Prostate gland (tissue), 2 donors: ENCODE data around the gene CSH1. TPM values are rescaled to one million over a fixed set of nuclear protein-coding genes. Genes with fewer than 3 reads are reported as not detected.

ENCODE experiments used
- DNase-seq: peaks from one replicate; pipeline ENCODE4 v3.0.0-alpha.2; 2019; ENCODE audit warnings: low spot score
- H3K27ac ChIP-seq, 2 donors: fragments of 200-600 bp; sonication (generic); 2 replicates each; pipeline ENCODE4 v1.5.1; 2017 to 2019
- H3K27me3 ChIP-seq: fragments of 200-600 bp; sonication (generic); replicated peaks from 2 replicates; pipeline ENCODE4 v1.5.1; 2019; ENCODE audit not compliant: insufficient read depth
- H3K36me3 ChIP-seq, 2 donors: fragments of 200-600 bp; sonication (generic); 1 replicate in 1 of 2; 2 replicates in 1 of 2; pipeline versions ENCODE4 v1.5.1 to v1.8.1; 2017 to 2019
- H3K4me1 ChIP-seq: fragments of 200-600 bp; sonication (generic); replicated peaks from 2 replicates; pipeline ENCODE4 v1.5.1; 2019
- H3K4me3 ChIP-seq, 2 donors: fragments of 200-600 bp; sonication (generic); 2 replicates each; pipeline ENCODE4 v1.5.1; 2017 to 2019
- H3K9me3 ChIP-seq: fragments of 200-600 bp; sonication (generic); 2 replicates; pipeline ENCODE4 v1.5.1; 2017
- CTCF ChIP-seq, 4 experiments: fragments of 200-600 bp in 2 of 4; fragments of 450-650 bp in 2 of 4; sonication (generic) in 2 of 4; IDR thresholded peaks; 1 replicate in 3 of 4; 2 replicates in 1 of 4; pipeline ENCODE4 v1.5.1; 2016 to 2019; ENCODE audit warnings: antibody characterized with exemption in 4 of 4, mild to moderate bottlenecking in 2 of 4, moderate library complexity in 2 of 4
- POLR2A ChIP-seq: fragments of 450-650 bp; IDR thresholded peaks from one replicate; pipeline ENCODE4 v1.6.1; 2016; ENCODE audit warnings: antibody characterized with exemption, mild to moderate bottlenecking
- POLR2AphosphoS5 ChIP-seq: sonication (generic); formaldehyde crosslinking; IDR thresholded peaks from one replicate; pipeline ENCODE4 v1.6.1; 2017; ENCODE audit warnings: antibody characterized with exemption
- WGBS: methylation state at CpG from one replicate; pipeline ENCODE4 v1.1.5; 2018; 5-methylcytosine and 5-hydroxymethylcytosine counted together
- intact Hi-C: fragments of 100-400 bp; cut with DNase I; formaldehyde crosslinking; loops from one replicate; pipeline ENCODE4 v1.14.2; 2022
- total RNA-seq, 2 donors: library from RNA; depleted of rRNA; stranded (reverse); fragments of >200 nt; gene quantifications; one replicate each; pipeline ENCODE4 v1.1.0, GENCODE V29; 2016

The CSH1 gene
- total RNA-seq, 2 donors from 2014 or later = not detected

DNA sequence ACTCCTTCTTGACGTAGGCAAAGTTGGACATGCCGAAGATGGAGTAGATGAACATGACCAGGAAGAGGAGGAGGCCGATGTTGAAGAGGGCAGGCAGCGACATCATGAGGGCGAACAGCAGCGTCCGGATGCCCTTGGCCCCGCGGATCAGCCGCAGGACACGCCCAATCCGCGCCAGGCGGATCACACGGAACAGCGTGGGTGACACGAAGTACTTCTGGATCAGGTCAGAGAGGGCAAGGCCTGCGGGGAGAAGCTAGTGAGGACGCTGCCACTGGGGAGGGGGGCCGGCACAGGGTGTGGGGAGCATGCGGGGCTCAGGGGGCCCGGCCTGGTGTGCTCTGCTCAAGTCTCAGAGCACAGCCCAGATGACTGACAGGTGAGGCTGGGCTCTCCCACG lies 45.4 kb upstream of the CSH1 start:
- Histone ChIP-seq H3K36me3 (no peaks in the 10 kb centered on the region), H3K27ac (no peak overlapping the region), H3K27me3 (no peaks in the 10 kb centered on the region), H3K4me1 (no peaks in the 10 kb centered on the region), H3K9me3 (no peaks in the 10 kb centered on the region), H3K4me3 (no peak overlapping the region)
- WGBS = 93% methylated on average over 23 of the region's 23 CpGs
- no peak for DNase-seq
- TF ChIP-seq POLR2A (no peak), POLR2AphosphoS5 (no peak), CTCF (IDR thresholded peaks at IDR 0.05) (no peak)
- intact Hi-C loops = no loop called here

- Histone ChIP-seq H3K36me3 (no peaks in the 10 kb centered on the region), H3K9me3 (no peaks in the 10 kb centered on the region)
- 98% methylated on average over 12 of the region's 12 CpGs for WGBS
Measured at GRCh38 chr17:63941162-63941561, 44.8 kb upstream of the CSH1 start.

DNA sequence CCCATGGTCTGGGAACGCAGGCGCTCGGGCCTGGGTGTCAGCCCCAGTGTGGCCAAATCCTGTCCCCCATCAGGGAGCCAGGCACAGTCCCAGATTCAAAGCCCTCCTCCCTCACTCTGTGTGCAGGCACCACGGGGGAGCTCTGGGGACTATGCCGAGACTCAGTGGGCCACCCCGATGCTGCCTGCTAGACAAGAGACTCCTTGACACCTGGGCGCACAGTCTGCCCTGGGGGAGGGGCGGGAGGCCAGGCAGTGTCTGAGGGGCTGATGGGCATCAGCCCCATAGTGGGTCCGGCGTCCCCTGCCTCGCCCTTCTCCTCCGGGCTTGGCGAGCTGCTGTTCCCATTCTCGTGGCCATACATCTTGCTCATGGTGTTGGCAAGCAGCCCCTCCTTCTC lies 44.2 kb upstream of the CSH1 start:
- 94% methylated on average over 14 of the region's 14 CpGs for WGBS
- no peaks in the 10 kb centered on the region for H3K27me3 ChIP-seq
- H3K27ac ChIP-seq = no peak overlapping the region
- H3K4me1 ChIP-seq = no peaks in the 10 kb centered on the region
- no peak overlapping the region for H3K4me3 ChIP-seq
- H3K36me3 ChIP-seq = no peaks in the 10 kb centered on the region
- no peak for DNase-seq
- no peaks in the 10 kb centered on the region for H3K9me3 ChIP-seq
- no peak for TF ChIP-seq CTCF (IDR thresholded peaks at IDR 0.05)
- TF ChIP-seq POLR2A = no peak
- TF ChIP-seq POLR2AphosphoS5 = no peak
- intact Hi-C loops = no loop called here

More at GRCh38 chr17:63941162-63941561, 44.8 kb upstream of the CSH1 start:
- Histone ChIP-seq H3K27me3 (no peaks in the 10 kb centered on the region), H3K4me1 (no peaks in the 10 kb centered on the region), H3K27ac (no peak overlapping the region), H3K4me3 (no peak overlapping the region)
- no peak for TF ChIP-seq POLR2AphosphoS5
- DNase-seq = no peak
- intact Hi-C loops = no loop called here

DNA sequence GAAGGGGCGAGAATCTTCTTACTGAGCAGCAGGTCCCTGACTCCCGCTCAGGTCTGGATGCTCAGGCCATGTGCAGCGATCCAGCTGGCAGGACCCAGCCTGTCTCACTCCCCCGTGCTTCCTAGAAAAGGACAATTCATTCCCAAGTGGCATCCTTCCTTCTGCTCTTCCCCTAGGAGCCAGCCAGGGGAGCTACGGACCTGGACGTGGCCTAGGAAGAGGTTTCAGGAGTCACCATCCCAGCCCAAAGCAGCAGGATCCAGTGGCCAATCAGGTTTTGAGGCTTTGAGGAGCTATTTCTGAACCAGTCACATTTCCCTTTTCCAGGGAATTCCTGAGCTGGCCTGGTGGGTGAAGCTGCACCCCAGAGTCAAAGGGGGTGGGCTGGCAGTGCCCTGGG lies 43.5 kb upstream of the CSH1 start:
- no peak for TF ChIP-seq POLR2AphosphoS5
- TF ChIP-seq CTCF (IDR thresholded peaks at IDR 0.05) = no peak
- no peak for TF ChIP-seq POLR2A
- H3K4me3 ChIP-seq = no peak overlapping the region
- no peak for DNase-seq
- intact Hi-C loops = no loop called here
- H3K4me1 ChIP-seq = no peaks in the 10 kb centered on the region
- H3K36me3 ChIP-seq = no peaks in the 10 kb centered on the region
- H3K9me3 ChIP-seq = no peaks in the 10 kb centered on the region
- no peaks in the 10 kb centered on the region for H3K27me3 ChIP-seq
- WGBS = 63% methylated on average over 6 of the region's 6 CpGs
- H3K27ac ChIP-seq = no peak overlapping the region

GRCh38 chr17:63939401-63939800 lies 43.0 kb upstream of the CSH1 start:
- TF ChIP-seq POLR2AphosphoS5 (no peak), POLR2A (no peak), CTCF (IDR thresholded peaks at IDR 0.05) (no peak)
- DNase-seq = no peak

More at GRCh38 chr17:63939401-63939800, 43.0 kb upstream of the CSH1 start:
- Histone ChIP-seq H3K36me3 (no peaks in the 10 kb centered on the region), H3K27ac (no peak overlapping the region), H3K27me3 (no peaks in the 10 kb centered on the region), H3K4me1 (no peaks in the 10 kb centered on the region), H3K4me3 (no peak overlapping the region), H3K9me3 (no peaks in the 10 kb centered on the region)
- 93% methylated on average over 9 of the region's 9 CpGs for WGBS
- intact Hi-C loops = no loop called here
